Liver (tissue), 9 donors: ENCODE results near the gene PYDC1. TPM values are rescaled to one million over a fixed set of nuclear protein-coding genes. Genes with fewer than 3 reads are reported as not detected.

Experiments used
- DNase-seq: peaks from one replicate; pipeline ENCODE4 v3.0.0-alpha.2; 2017; ENCODE audit warnings: low spot score
- H3K27ac ChIP-seq, 2 donors: one replicate each; pipeline ENCODE4 v1.7.0; 2013; ENCODE audit warnings: inconsistent platforms in 2 of 2, low read length in 2 of 2, control low read depth in 1 of 2, low read depth in 1 of 2, mild to moderate bottlenecking in 1 of 2
- H3K27me3 ChIP-seq, 4 donors: one replicate each; pipeline versions ENCODE4 v1.6.1 to v1.7.0; 2013; ENCODE audit warnings: low read length in 3 of 4, inconsistent platforms in 1 of 4, mild to moderate bottlenecking in 1 of 4, moderate library complexity in 1 of 4; ENCODE audit not compliant: control insufficient read depth in 4 of 4, insufficient read depth in 4 of 4
- H3K36me3 ChIP-seq, 4 donors: one replicate each; pipeline versions ENCODE4 v1.6.1 to v1.7.0; 2013; ENCODE audit warnings: low read length in 3 of 4, mild to moderate bottlenecking in 3 of 4, low read depth in 1 of 4, moderate library complexity in 1 of 4; ENCODE audit not compliant: control insufficient read depth in 4 of 4, insufficient read depth in 3 of 4
- H3K4me1 ChIP-seq, 4 donors: one replicate each; pipeline versions ENCODE4 v1.6.1 to v1.7.0; 2013; ENCODE audit warnings: low read length in 3 of 4, mild to moderate bottlenecking in 3 of 4, moderate library complexity in 1 of 4; ENCODE audit not compliant: control insufficient read depth in 4 of 4, insufficient read depth in 4 of 4
- H3K4me3 ChIP-seq, 3 donors: one replicate each; pipeline versions ENCODE4 v1.6.1 to v1.7.0; 2013; ENCODE audit warnings: low read length in 3 of 3, control low read depth in 1 of 3, low read depth in 1 of 3, mild to moderate bottlenecking in 1 of 3
- H3K9ac ChIP-seq, 2 donors: one replicate each; pipeline ENCODE4 v1.7.0; 2013; ENCODE audit warnings: low read length in 2 of 2, mild to moderate bottlenecking in 2 of 2, moderate library complexity in 2 of 2, control low read depth in 1 of 2, low read depth in 1 of 2
- H3K9me3 ChIP-seq, 4 donors: one replicate each; pipeline versions ENCODE4 v1.6.1 to v1.7.0; 2013; ENCODE audit warnings: low read length in 3 of 4; ENCODE audit not compliant: control insufficient read depth in 4 of 4
- EGR1 ChIP-seq, 2 donors: IDR thresholded peaks; 2 replicates each; pipeline ENCODE4 v1.6.1; 2016 to 2018; ENCODE audit warnings: antibody characterized with exemption in 2 of 2, low read depth in 2 of 2
- FOXA1 ChIP-seq: IDR thresholded peaks from 2 replicates; pipeline ENCODE4 v1.6.1; 2016; ENCODE audit warnings: antibody characterized with exemption
- FOXA2 ChIP-seq: IDR thresholded peaks from 2 replicates; pipeline ENCODE4 v1.6.1; 2016; ENCODE audit warnings: antibody characterized with exemption
- GABPA ChIP-seq, 2 donors: IDR thresholded peaks in 1 of 2; conservative IDR thresholded peaks in 1 of 2; 2 replicates each; pipeline ENCODE4 v1.6.1; 2016; ENCODE audit warnings: antibody characterized with exemption in 2 of 2, mild to moderate bottlenecking in 1 of 2, moderate library complexity in 1 of 2
- HNF4A ChIP-seq, 2 donors: conservative IDR thresholded peaks; 2 replicates each; pipeline ENCODE4 v1.6.1; 2016; ENCODE audit warnings: antibody characterized with exemption in 2 of 2, mild to moderate bottlenecking in 2 of 2
- HNF4G ChIP-seq: IDR thresholded peaks from 2 replicates; pipeline ENCODE4 v1.6.1; 2016; ENCODE audit warnings: antibody characterized with exemption
- JUND ChIP-seq, 2 donors: IDR thresholded peaks; 2 replicates each; pipeline ENCODE4 v1.6.1; 2016; ENCODE audit warnings: antibody characterized with exemption in 2 of 2
- MAX ChIP-seq: IDR thresholded peaks from 2 replicates; pipeline ENCODE4 v1.6.1; 2016; ENCODE audit warnings: antibody characterized with exemption
- NR2F2 ChIP-seq: IDR thresholded peaks from 2 replicates; pipeline ENCODE4 v1.6.1; 2016; ENCODE audit warnings: antibody characterized with exemption
- RAD21 ChIP-seq, 2 donors: IDR thresholded peaks; 2 replicates each; pipeline ENCODE4 v1.6.1; 2016; ENCODE audit warnings: antibody characterized with exemption in 2 of 2, mild to moderate bottlenecking in 2 of 2
- REST ChIP-seq: IDR thresholded peaks from 2 replicates; pipeline ENCODE4 v1.6.1; 2016; ENCODE audit warnings: antibody characterized with exemption, mild to moderate bottlenecking
- RXRA ChIP-seq, 2 donors: IDR thresholded peaks; 2 replicates each; pipeline ENCODE4 v1.6.1; 2017 to 2018; ENCODE audit warnings: antibody characterized with exemption in 2 of 2, mild to moderate bottlenecking in 1 of 2
- SP1 ChIP-seq: IDR thresholded peaks from 2 replicates; pipeline ENCODE4 v1.6.1; 2018; ENCODE audit warnings: antibody characterized with exemption, mild to moderate bottlenecking
- TAF1 ChIP-seq: conservative IDR thresholded peaks from 2 replicates; pipeline ENCODE4 v1.6.1; 2016; ENCODE audit warnings: antibody characterized with exemption, mild to moderate bottlenecking
- YY1 ChIP-seq: IDR thresholded peaks from 2 replicates; pipeline ENCODE4 v1.6.1; 2016; ENCODE audit warnings: antibody characterized with exemption, mild to moderate bottlenecking
- ZBTB33 ChIP-seq: IDR thresholded peaks from 2 replicates; pipeline ENCODE4 v1.6.1; 2016; ENCODE audit warnings: antibody characterized with exemption
- WGBS: extraction: QIAGEN DNeasy Blood & Tissue Kit; methylation state at CpG from one replicate; pipeline ENCODE4 v1.1.7; 2013; 5-methylcytosine and 5-hydroxymethylcytosine counted together
- polyA plus RNA-seq, 2 donors: library from polyadenylated mRNA; stranded (reverse) in 1 of 2; unstranded in 1 of 2; fragments of 200-250 nt in 1 of 2; fragments of >200 nt in 1 of 2; fragmentation: Nextera tagmentation in 1 of 2; extraction: Ambion mirVana in 1 of 2; gene quantifications; one replicate each; pipeline versions ENCODE4 v1.2.1 to v1.2.3, GENCODE V29; 2013 to 2015
- total RNA-seq, 2 donors: library from RNA; depleted of rRNA; stranded (reverse); fragments of >200 nt; gene quantifications; one replicate each; pipeline ENCODE4 v1.2.3, GENCODE V29; 2014
- TF ChIP-seq, protein P1 (sequence below): fragments of 150-350 bp; IDR thresholded peaks from 2 replicates; pipeline ENCODE4 v1.5.1; 2017; ENCODE audit warnings: improper control_type of control experiment, low read depth, low read length; ENCODE audit not compliant: missing input control
- donor health status: healthy.
- donor health status: healthy.
- donor health status: healthy.
- donor health status: healthy.
- donor health status: healthy.

The PYDC1 gene
- total and polyA plus RNA-seq, 4 donors = not detected

DNA sequence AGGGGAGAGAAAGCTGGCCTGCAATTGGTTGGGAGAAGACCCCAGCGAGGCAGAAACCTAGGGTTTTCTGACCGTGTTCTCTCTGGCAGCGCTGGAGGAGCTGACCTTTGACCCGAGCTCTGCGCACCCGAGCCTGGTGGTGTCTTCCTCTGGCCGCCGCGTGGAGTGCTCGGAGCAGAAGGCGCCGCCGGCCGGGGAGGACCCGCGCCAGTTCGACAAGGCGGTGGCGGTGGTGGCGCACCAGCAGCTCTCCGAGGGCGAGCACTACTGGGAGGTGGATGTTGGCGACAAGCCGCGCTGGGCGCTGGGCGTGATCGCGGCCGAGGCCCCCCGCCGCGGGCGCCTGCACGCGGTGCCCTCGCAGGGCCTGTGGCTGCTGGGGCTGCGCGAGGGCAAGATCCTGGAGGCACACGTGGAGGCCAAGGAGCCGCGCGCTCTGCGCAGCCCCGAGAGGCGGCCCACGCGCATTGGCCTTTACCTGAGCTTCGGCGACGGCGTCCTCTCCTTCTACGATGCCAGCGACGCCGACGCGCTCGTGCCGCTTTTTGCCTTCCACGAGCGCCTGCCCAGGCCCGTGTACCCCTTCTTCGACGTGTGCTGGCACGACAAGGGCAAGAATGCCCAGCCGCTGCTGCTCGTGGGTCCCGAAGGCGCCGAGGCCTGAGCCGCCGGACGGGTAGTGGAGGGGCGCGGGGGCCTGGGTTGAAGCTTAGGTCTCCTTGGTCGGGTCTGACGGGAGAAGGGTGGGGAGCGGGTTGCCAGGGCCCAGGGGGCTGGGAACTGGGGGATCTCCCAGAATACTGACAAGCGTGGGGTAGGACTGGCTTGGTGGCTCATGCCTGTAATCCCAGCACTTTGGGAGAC is 7.4 kb upstream of the PYDC1 start:
- H3K4me1 ChIP-seq = peaks cover 0 to 2% (median 0%) of the 10 kb centered on the region in 4 donors
- no peak for DNase-seq
- H3K27me3 ChIP-seq = no peaks in the 10 kb centered on the region
- H3K4me3 ChIP-seq = no peak overlapping the region
- H3K9me3 ChIP-seq = peaks cover 0 to 1% (median 0%) of the 10 kb centered on the region in 4 donors
- WGBS = 68% methylated on average over 80 of the region's 80 CpGs
- no peak overlapping the region for H3K27ac ChIP-seq
- TF ChIP-seq SP1 (no peak), NR2F2 (no peak), HNF4A (conservative IDR thresholded peaks at IDR 0.05) (no peak), GABPA (IDR thresholded peaks at IDR 0.05 in 1 of 2, conservative IDR thresholded peaks at IDR 0.05 in 1 of 2) (no peak), EGR1 (IDR thresholded peaks at IDR 0.05; ENCODE audit: low read depth in 2 of 2) (no peak), FOXA2 (no peak), YY1 (no peak), RAD21 (IDR thresholded peaks at IDR 0.05) (no peak), ZBTB33 (no peak), REST (no peak), TAF1 (no peak), HNF4G (no peak), MAX (no peak), RXRA (IDR thresholded peaks at IDR 0.05) (no peak), JUND (IDR thresholded peaks at IDR 0.05) (no peak), FOXA1 (no peak)
- TF ChIP-seq, protein P1, sequence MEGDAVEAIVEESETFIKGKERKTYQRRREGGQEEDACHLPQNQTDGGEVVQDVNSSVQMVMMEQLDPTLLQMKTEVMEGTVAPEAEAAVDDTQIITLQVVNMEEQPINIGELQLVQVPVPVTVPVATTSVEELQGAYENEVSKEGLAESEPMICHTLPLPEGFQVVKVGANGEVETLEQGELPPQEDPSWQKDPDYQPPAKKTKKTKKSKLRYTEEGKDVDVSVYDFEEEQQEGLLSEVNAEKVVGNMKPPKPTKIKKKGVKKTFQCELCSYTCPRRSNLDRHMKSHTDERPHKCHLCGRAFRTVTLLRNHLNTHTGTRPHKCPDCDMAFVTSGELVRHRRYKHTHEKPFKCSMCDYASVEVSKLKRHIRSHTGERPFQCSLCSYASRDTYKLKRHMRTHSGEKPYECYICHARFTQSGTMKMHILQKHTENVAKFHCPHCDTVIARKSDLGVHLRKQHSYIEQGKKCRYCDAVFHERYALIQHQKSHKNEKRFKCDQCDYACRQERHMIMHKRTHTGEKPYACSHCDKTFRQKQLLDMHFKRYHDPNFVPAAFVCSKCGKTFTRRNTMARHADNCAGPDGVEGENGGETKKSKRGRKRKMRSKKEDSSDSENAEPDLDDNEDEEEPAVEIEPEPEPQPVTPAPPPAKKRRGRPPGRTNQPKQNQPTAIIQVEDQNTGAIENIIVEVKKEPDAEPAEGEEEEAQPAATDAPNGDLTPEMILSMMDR = no peak
- H3K9ac ChIP-seq = no peak overlapping the region
- H3K36me3 ChIP-seq = no peaks in the 10 kb centered on the region
